Mucosa of stomach (tissue), 1 donor: ENCODE results near the gene SRBD1.

ENCODE experiments used
- H3K27me3 ChIP-seq: one replicate; pipeline ENCODE4 v1.7.0; 2013; ENCODE audit warnings: mild to moderate bottlenecking, low read length; ENCODE audit not compliant: control insufficient read depth, insufficient read depth
- H3K36me3 ChIP-seq: one replicate; pipeline ENCODE4 v1.7.0; 2013; ENCODE audit warnings: low read length; ENCODE audit not compliant: control insufficient read depth, insufficient read depth
- H3K4me1 ChIP-seq: one replicate; pipeline ENCODE4 v1.7.0; 2013; ENCODE audit warnings: mild to moderate bottlenecking, low read length; ENCODE audit not compliant: control insufficient read depth, insufficient read depth
- H3K4me3 ChIP-seq: one replicate; pipeline ENCODE4 v1.7.0; 2013; ENCODE audit warnings: low read length
- H3K9ac ChIP-seq: one replicate; pipeline ENCODE4 v1.7.0; 2013; ENCODE audit warnings: mild to moderate bottlenecking, low read length, moderate library complexity
- H3K9me3 ChIP-seq: one replicate; pipeline ENCODE4 v1.7.0; 2013; ENCODE audit warnings: mild to moderate bottlenecking, low read length, moderate library complexity; ENCODE audit not compliant: control insufficient read depth
- donor health status: Pancreatic carcinoma.

Gene SRBD1

GRCh38 chr2:45352506-45352905, 258.6 kb downstream of the SRBD1 start:
- H3K9me3 ChIP-seq: no peaks in the 10 kb centered on the region
- H3K4me3 ChIP-seq: no peak overlapping the region
- H3K9ac ChIP-seq: no peak overlapping the region
- no peaks in the 10 kb centered on the region for H3K36me3 ChIP-seq
- H3K4me1 ChIP-seq: no peaks in the 10 kb centered on the region
- H3K27me3 ChIP-seq: peaks cover 3% of the 10 kb centered on the region

GRCh38 chr2:45345331-45346234, 265.5 kb downstream of the SRBD1 start:
- no peak overlapping the region for H3K9ac ChIP-seq
- H3K27me3 ChIP-seq: no peaks in the 10 kb centered on the region
- H3K4me1 ChIP-seq: no peaks in the 10 kb centered on the region
- H3K4me3 ChIP-seq: no peak overlapping the region
- no peaks in the 10 kb centered on the region for H3K9me3 ChIP-seq
- H3K36me3 ChIP-seq: no peaks in the 10 kb centered on the region

GRCh38 chr2:45344502-45344901, 266.6 kb downstream of the SRBD1 start:
- no peak overlapping the region for H3K4me3 ChIP-seq
- no peaks in the 10 kb centered on the region for H3K36me3 ChIP-seq
- no peaks in the 10 kb centered on the region for H3K27me3 ChIP-seq
- H3K9ac ChIP-seq: no peak overlapping the region
- H3K9me3 ChIP-seq: no peaks in the 10 kb centered on the region
- no peaks in the 10 kb centered on the region for H3K4me1 ChIP-seq

GRCh38 chr2:45344071-45344470, 267.0 kb downstream of the SRBD1 start:
- Histone ChIP-seq H3K4me1 (no peaks in the 10 kb centered on the region), H3K27me3 (no peaks in the 10 kb centered on the region), H3K4me3 (no peak overlapping the region), H3K9me3 (no peaks in the 10 kb centered on the region), H3K36me3 (no peaks in the 10 kb centered on the region), H3K9ac (no peak overlapping the region)

GRCh38 chr2:45343251-45344017, 267.6 kb downstream of the SRBD1 start:
- no peaks in the 10 kb centered on the region for H3K4me1 ChIP-seq
- H3K9me3 ChIP-seq: no peaks in the 10 kb centered on the region
- no peak overlapping the region for H3K9ac ChIP-seq
- no peak overlapping the region for H3K4me3 ChIP-seq
- no peaks in the 10 kb centered on the region for H3K27me3 ChIP-seq
- no peaks in the 10 kb centered on the region for H3K36me3 ChIP-seq

GRCh38 chr2:45340318-45340717, 270.7 kb downstream of the SRBD1 start:
- H3K36me3 ChIP-seq: no peaks in the 10 kb centered on the region
- no peaks in the 10 kb centered on the region for H3K9me3 ChIP-seq
- no peaks in the 10 kb centered on the region for H3K4me1 ChIP-seq
- H3K27me3 ChIP-seq: no peaks in the 10 kb centered on the region
- H3K4me3 ChIP-seq: no peak overlapping the region
- H3K9ac ChIP-seq: no peak overlapping the region

- no peaks in the 10 kb centered on the region for H3K27me3 ChIP-seq
- no peak overlapping the region for H3K9ac ChIP-seq
- H3K9me3 ChIP-seq: no peaks in the 10 kb centered on the region
- no peak overlapping the region for H3K4me3 ChIP-seq
- no peaks in the 10 kb centered on the region for H3K4me1 ChIP-seq
- no peaks in the 10 kb centered on the region for H3K36me3 ChIP-seq
These were observed 271.8 kb downstream of the SRBD1 start for GRCh38 chr2:45339253-45339652.
